NCI-H510A treated with DMSO at 0.1 percent for 48 hours (cell line): ENCODE measurements around the gene NOL4L.

Experiments
- DNase-seq: peaks from one replicate; lab custom pipeline; 2025; lab: John Stamatoyannopoulos, UW

Gene NOL4L

GRCh38 chr20:32456869-32457478 is 128.2 kb downstream of the NOL4L start:
- no peak for DNase-seq

GRCh38 chr20:32455901-32456701 is 129.0 kb downstream of the NOL4L start:
- DNase-seq, result no peak

GRCh38 chr20:32455171-32455900 is 129.8 kb downstream of the NOL4L start:
- no peak for DNase-seq

GRCh38 chr20:32454164-32455145 is 130.7 kb downstream of the NOL4L start:
- DNase-seq, result no peak

- no peak for DNase-seq
These were observed 131.5 kb downstream of the NOL4L start for GRCh38 chr20:32453467-32454163.

GRCh38 chr20:32452776-32453466 is 132.2 kb downstream of the NOL4L start:
- no peak for DNase-seq

- no peak for DNase-seq
These were observed 133.3 kb downstream of the NOL4L start for GRCh38 chr20:32451682-32452461.

- DNase-seq, result no peak
These were observed 133.8 kb downstream of the NOL4L start for GRCh38 chr20:32451340-32451681.

- no peak for DNase-seq
These were observed 134.6 kb downstream of the NOL4L start for GRCh38 chr20:32450484-32451061.

- DNase-seq, result no peak
These were observed 135.2 kb downstream of the NOL4L start for GRCh38 chr20:32449890-32450401.

- DNase-seq, result no peak
These were observed 135.9 kb downstream of the NOL4L start for GRCh38 chr20:32449057-32449889.

GRCh38 chr20:32448306-32449056 is 136.7 kb downstream of the NOL4L start:
- no peak for DNase-seq

- no peak for DNase-seq
These were observed 137.8 kb downstream of the NOL4L start for GRCh38 chr20:32447136-32448027.

GRCh38 chr20:32446301-32447100 is 138.6 kb downstream of the NOL4L start:
- no peak for DNase-seq

GRCh38 chr20:32445539-32446273 is 139.4 kb downstream of the NOL4L start:
- DNase-seq, result peak; percentile 8
